Measurements from ENCODE around the gene COX10.

Gene COX10

GRCh38 chr17:14135906-14136590, 66.7 kb downstream of the COX10 start:
- no peak overlapping the region for H3K4me3 ChIP-seq (ENCODE audit: low read depth, low read length)
- TF ChIP-seq CTCF (IDR thresholded peaks at IDR 0.05; ENCODE audit: low read depth, low read length), result no peak

GRCh38 chr17:14138649-14139048, 69.3 kb downstream of the COX10 start:
- TF ChIP-seq CTCF (IDR thresholded peaks at IDR 0.05; ENCODE audit: low read depth, low read length), result no peak
- no peak overlapping the region for H3K4me3 ChIP-seq (ENCODE audit: low read depth, low read length)

GRCh38 chr17:14143688-14144087, 74.4 kb downstream of the COX10 start:
- no peak for TF ChIP-seq CTCF (IDR thresholded peaks at IDR 0.05; ENCODE audit: low read depth, low read length)
- no peak overlapping the region for H3K4me3 ChIP-seq (ENCODE audit: low read depth, low read length)

- no peak overlapping the region for H3K4me3 ChIP-seq (ENCODE audit: low read depth, low read length)
- no peak for TF ChIP-seq CTCF (IDR thresholded peaks at IDR 0.05; ENCODE audit: low read depth, low read length)
Measured at GRCh38 chr17:14144508-14144907, 75.2 kb downstream of the COX10 start.

- H3K4me3 ChIP-seq (ENCODE audit: low read depth, low read length), result no peak overlapping the region
- no peak for TF ChIP-seq CTCF (IDR thresholded peaks at IDR 0.05; ENCODE audit: low read depth, low read length)
Measured at GRCh38 chr17:14149751-14150150, 80.4 kb downstream of the COX10 start.

- TF ChIP-seq CTCF (IDR thresholded peaks at IDR 0.05; ENCODE audit: low read depth, low read length), result no peak
- no peak overlapping the region for H3K4me3 ChIP-seq (ENCODE audit: low read depth, low read length)
Measured at GRCh38 chr17:14150619-14151018, 81.3 kb downstream of the COX10 start.

GRCh38 chr17:14152721-14153120, 83.4 kb downstream of the COX10 start:
- no peak overlapping the region for H3K4me3 ChIP-seq (ENCODE audit: low read depth, low read length)
- TF ChIP-seq CTCF (IDR thresholded peaks at IDR 0.05; ENCODE audit: low read depth, low read length), result no peak
